Panc1 (cell line): ENCODE measurements around the gene PHRF1.

Experiments
- CTCF ChIP-seq: fragments of 450-650 bp; IDR thresholded peaks from 2 replicates; pipeline ENCODE4 v1.5.1; 2017; ENCODE audit warnings: mild to moderate bottlenecking
- POLR2AphosphoS5 ChIP-seq: IDR thresholded peaks from 2 replicates; pipeline ENCODE4 v1.6.1; 2012; ENCODE audit warnings: mild to moderate bottlenecking, low read depth, low read length, moderate library complexity
- REST ChIP-seq, 2 experiments: IDR thresholded peaks; 2 replicates each; pipeline ENCODE4 v1.6.1; 2011 to 2012; ENCODE audit warnings: low read depth in 2 of 2, control low read depth in 1 of 2, low read length in 1 of 2, mild to moderate bottlenecking in 1 of 2, moderate library complexity in 1 of 2; ENCODE audit not compliant: insufficient read depth in 1 of 2
- TCF7L2 ChIP-seq: IDR thresholded peaks from 2 replicates; pipeline ENCODE4 v1.6.1; 2011; ENCODE audit warnings: mild to moderate bottlenecking, low read depth, low read length, inconsistent platforms

GRCh38 chr11:532986-533585 lies 43.2 kb upstream of the PHRF1 start:
- TF ChIP-seq POLR2AphosphoS5, result no peak; the same call in 1 of the 2 replicates
- TF ChIP-seq CTCF, result no peak
- no peak for TF ChIP-seq TCF7L2
- no peak for TF ChIP-seq REST (IDR thresholded peaks at IDR 0.05; ENCODE audit: insufficient read depth in 1 of 2, low read depth in 2 of 2, low read length in 1 of 2)
